GM12891 (cell line): ENCODE data around the gene SLF1.

Experiments
- DNase-seq: peaks from one replicate; pipeline ENCODE4 v3.0.0; 2011; ENCODE audit warnings: low spot score; ENCODE audit not compliant: insufficient read length
- FAIRE-seq: peaks from 2 replicates; lab custom pipeline; 2011; peaks lifted over from hg19 to GRCh38; lab: Jason Lieb, UNC
- PAX5 ChIP-seq: IDR thresholded peaks from 2 replicates; pipeline ENCODE4 v1.6.1; 2011; ENCODE audit warnings: low read length, moderate library complexity, mild to moderate bottlenecking; ENCODE audit not compliant: insufficient read depth, severe bottlenecking
- POLR2A ChIP-seq: IDR thresholded peaks from 2 replicates; pipeline ENCODE4 v1.6.1; 2011; ENCODE audit warnings: low read depth, low read length, control low read depth
- POLR2AphosphoS5 ChIP-seq: IDR thresholded peaks from 2 replicates; pipeline ENCODE4 v1.6.1; 2011; ENCODE audit warnings: low read depth, low read length, control low read depth
- POU2F2 ChIP-seq: IDR thresholded peaks from 2 replicates; pipeline ENCODE4 v1.6.1; 2011; ENCODE audit warnings: low read depth, mild to moderate bottlenecking, control low read depth, low read length, moderate library complexity
- SPI1 ChIP-seq: IDR thresholded peaks from 2 replicates; pipeline ENCODE4 v1.6.1; 2011; ENCODE audit warnings: low read depth, low read length, control low read depth
- TAF1 ChIP-seq: IDR thresholded peaks from 2 replicates; pipeline ENCODE4 v1.6.1; 2011; ENCODE audit warnings: low read depth, low read length, control low read depth

Gene SLF1

DNA sequence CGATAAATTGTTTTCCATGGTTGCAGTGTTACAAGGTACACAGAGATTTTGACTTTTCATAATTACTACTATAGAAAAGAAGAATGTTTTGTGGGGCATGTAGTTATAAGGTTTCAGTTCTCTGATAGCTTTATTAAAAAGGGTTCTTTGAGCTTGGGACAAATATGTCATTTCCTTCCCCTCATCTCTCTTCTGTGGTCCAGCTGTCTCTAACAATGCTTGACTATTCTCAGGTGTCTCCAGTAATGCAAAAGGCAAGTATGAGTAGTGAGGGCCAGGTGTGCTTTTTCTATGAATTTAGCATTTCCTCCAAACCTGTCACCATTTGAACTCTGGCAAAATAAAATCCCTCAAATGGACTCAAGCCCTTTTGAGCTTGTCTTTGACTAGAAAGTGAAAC lies 84.3 kb downstream of the SLF1 start:
- DNase-seq: no peak
- FAIRE-seq: no peak

DNA sequence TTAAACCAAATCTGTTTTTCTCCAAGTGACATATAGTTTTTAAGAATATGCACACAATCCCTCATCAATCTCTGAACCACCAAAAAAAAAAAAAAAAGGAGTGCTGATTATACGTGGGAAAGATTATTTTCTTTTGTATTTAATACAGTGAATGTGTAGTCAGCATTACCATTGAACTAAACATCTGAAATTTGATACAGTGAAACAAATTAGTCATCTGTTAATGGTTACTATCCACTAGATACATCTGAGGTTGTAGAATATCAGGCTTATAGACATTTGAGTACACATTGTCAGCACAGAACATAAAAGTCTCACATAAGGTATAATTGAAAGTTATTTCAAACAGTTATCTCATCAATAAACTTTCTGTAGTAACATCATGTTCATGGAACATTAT lies 87.0 kb downstream of the SLF1 start:
- TF ChIP-seq POLR2AphosphoS5: no peak
- TF ChIP-seq POLR2A: no peak
- no peak for TF ChIP-seq TAF1
- no peak for DNase-seq
- FAIRE-seq: no peak

More for the DNA sequence above, 84.3 kb downstream of the SLF1 start:
- TF ChIP-seq SPI1 (peak; percentile 24), POLR2A (no peak)

DNA sequence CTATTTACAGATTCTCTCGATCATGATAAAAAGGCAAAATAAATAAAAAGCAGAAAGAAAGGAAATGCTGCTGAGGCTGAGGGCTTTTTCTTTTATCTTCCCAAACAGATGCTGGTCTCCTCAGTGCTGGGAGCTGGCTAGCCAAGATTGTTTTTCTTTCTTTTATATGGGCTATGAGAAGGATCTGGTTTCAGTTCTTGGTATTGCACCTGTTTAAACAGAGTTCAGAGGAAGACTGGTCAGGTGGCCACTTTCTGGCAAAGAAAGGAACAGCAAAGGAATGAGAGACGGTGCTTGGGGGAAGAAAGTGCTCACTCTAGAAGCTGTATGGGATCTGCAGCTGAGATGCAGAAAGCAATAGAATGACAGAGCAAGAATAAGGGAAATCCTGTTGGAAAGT lies 88.9 kb downstream of the SLF1 start:
- DNase-seq (no peak), FAIRE-seq (peak; percentile 31)

DNA sequence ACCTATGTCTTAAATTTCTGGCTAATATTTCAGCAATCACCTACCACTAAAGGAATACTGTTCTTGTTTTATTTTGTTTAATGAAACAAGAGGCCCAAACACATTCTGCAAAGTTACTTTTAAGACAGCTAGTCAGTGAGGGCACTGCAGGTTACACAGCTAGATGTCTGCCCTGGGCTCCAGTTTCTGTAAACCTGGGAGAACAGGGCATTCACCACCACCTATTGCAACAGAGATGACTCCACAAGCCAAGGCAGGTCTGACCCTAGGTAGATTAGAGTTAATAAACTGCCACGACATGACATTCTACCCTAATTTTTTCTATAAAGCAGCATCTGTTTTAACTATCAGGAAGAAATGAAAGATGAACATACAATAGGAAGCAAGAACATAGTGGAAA lies 90.8 kb downstream of the SLF1 start:
- DNase-seq: no peak
- TF ChIP-seq TAF1 (no peak), POLR2A (no peak), PAX5 (no peak), POLR2AphosphoS5 (no peak), POU2F2 (no peak), SPI1 (no peak)
- no peak for FAIRE-seq

More for the DNA sequence above, 88.9 kb downstream of the SLF1 start:
- no peak for TF ChIP-seq POU2F2
- peak; percentile 45; the same call in 1 of the 2 replicates for TF ChIP-seq SPI1

DNA sequence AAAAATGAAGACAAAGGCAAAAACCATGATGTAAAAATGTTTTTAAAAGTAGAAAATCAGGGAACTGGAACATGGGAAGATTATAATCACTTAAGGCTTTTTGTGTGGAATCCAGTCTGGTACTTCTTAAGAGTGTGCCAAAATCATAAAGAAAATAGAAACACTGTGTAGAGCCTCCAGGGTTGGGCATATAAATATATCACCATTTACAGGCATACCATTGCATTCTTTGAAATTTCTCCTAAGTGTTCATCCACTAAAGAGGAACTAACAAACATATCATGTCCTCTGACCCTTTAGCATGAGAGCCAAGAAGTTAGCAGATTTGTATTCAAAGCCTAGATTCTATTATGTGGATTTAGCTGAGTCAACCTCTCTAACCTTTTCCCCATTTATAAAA lies 93.3 kb downstream of the SLF1 start:
- FAIRE-seq (no peak), DNase-seq (no peak)
- TF ChIP-seq PAX5 (no peak), TAF1 (no peak), POU2F2 (no peak), POLR2A (no peak), SPI1 (no peak), POLR2AphosphoS5 (no peak)

DNA sequence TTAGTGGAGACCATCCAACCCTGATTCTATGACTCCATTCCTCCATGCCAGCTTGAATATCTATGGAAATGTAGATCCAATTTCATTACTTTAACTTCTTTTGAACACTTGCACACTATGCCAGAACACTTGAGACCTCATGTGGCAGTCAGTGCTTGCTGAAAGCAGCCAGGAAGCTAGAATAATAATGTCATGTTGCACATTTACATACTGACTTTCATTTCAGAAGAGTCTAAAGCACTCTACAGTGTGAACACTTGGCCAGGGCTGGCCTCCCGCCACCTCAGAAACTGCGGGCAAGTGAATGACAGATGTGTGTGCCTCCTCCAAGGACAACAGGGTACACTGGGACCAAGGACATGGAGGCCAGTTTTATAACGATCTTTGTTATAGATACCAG lies 97.3 kb downstream of the SLF1 start:
- FAIRE-seq: no peak
- TF ChIP-seq POLR2AphosphoS5 (no peak), POLR2A (no peak), PAX5 (no peak), SPI1 (no peak), POU2F2 (no peak), TAF1 (no peak)
- DNase-seq: no peak

DNA sequence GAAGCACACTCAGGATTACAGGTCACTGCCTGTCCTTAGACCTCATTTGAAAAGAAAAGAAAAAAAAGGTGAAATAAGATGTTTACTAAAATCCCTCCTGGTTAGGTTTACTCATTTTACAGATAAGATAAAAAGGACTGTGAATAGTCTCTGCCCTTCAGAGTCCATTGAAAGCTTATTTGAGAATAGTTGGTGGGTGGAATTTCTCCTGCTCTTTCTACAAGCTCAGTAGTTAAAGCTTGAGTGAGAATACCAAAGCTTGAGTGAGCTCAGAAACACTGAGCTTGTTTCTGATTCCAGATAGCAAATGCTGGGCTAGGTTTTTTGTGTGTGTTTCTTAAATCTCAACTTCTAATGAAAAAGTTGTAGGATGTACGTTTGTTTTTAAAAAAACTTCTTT lies 106.7 kb downstream of the SLF1 start:
- no peak for DNase-seq
- TF ChIP-seq POLR2A (no peak), POU2F2 (no peak), POLR2AphosphoS5 (no peak), SPI1 (no peak), PAX5 (no peak), TAF1 (no peak)
- FAIRE-seq: no peak

DNA sequence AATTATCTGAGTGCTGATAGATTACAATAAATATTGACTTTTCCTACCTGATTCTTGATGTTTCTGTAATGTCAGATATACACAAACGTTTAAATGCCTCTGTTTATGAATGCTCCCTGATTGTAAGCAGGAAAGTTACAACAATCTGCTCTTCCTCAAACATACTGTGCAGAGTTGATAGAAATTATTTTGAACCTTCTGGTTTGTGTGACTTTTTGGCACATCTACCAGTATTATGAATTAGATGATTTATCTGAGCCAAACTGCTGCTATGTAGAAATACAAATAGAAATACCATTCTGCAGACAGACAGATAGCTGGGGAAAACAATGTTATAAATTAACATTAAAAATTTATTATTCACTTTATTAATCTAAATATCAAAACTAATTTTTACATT lies 113.0 kb downstream of the SLF1 start:
- no peak for TF ChIP-seq PAX5
- DNase-seq (no peak), FAIRE-seq (no peak)

DNA sequence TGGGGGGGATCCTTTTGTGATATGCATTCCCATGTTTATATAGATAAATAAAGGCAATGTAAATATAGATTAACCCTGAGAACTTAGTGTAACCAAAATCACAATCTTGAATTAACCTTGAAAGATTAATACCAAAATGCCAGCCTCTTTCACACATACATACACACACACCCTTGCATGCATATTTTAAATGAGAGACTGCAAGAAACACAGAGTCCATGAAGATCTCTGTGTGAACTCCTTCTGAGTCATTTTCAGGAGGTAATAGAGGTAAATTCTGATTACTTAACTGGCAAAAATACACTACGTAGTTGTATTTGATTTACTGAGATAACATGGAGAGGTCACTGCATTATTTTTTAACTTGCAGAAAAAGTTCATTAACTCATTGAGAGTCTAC lies 118.0 kb downstream of the SLF1 start:
- DNase-seq: no peak
- no peak for FAIRE-seq
- TF ChIP-seq SPI1 (no peak), POLR2AphosphoS5 (no peak), POU2F2 (no peak), POLR2A (no peak), TAF1 (no peak), PAX5 (no peak)

DNA sequence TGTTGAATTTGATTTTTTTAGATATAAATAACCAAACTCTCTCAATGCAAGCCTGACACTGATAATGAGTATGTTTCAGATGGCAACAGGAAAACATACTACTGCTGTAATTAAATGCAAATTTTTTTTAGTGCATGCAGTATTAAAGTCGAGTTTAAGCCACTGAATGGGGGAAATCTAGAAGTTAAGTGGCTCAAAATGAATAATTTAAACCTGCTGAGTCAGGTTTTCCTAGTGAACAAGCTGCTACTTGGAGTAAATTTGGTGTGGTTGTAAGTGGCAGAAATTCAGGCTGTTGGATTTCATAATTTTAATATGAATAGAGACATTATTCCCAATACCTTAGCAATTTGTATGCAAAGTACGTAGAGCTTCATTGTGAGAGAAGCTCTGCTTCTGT lies 121.8 kb downstream of the SLF1 start:
- FAIRE-seq (no peak), DNase-seq (no peak)
- TF ChIP-seq POLR2AphosphoS5: no peak
- TF ChIP-seq PAX5: no peak
- TF ChIP-seq TAF1: no peak
- no peak for TF ChIP-seq POLR2A

DNA sequence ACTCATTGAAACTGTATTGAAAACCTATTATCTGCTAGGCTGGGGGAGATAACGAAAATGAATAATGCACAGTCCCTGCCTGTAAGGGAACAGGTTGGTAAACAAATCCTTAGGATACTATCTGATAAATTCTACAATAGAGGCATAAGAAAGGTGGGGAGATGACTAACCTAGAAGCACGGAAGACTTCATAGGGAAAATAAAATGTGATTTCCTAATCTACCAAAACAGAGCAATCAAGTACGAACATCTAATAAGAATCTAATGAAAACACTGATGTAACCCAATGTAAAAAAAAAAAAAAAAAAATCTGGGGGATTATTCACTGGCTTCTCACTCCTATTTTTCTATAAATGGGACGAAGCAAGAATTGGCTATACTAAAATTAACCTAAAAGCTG lies 124.4 kb downstream of the SLF1 start:
- no peak for FAIRE-seq
- TF ChIP-seq POU2F2: no peak
- TF ChIP-seq TAF1: no peak
- TF ChIP-seq POLR2AphosphoS5: no peak
- no peak for TF ChIP-seq PAX5
- TF ChIP-seq SPI1: no peak
- TF ChIP-seq POLR2A: no peak
- no peak for DNase-seq

DNA sequence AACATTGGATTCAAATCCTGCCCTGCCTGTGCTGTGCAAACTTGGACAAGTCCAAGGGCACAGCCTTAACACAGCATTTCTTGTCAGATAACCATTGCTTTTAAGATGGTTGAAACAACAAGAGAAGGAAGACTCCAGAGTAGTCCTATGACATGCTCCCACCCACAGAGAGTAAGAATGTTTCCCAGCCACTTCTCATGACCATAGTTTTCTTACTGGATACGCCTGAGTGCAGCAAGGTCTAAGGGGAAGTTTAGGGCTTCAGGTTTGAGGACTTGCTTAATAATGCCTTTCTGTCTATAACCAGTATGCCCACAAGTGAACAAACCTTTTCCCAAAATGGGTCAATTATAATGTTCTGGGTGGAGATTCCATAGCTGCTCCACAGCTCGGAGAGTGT lies 126.4 kb downstream of the SLF1 start:
- no peak for TF ChIP-seq SPI1
- no peak for TF ChIP-seq TAF1
- TF ChIP-seq POLR2A: no peak
- TF ChIP-seq PAX5: no peak
- no peak for TF ChIP-seq POLR2AphosphoS5
- no peak for TF ChIP-seq POU2F2
- FAIRE-seq: peak; percentile 81
- no peak for DNase-seq
